GM10266 (cell line): ENCODE results near the gene CCDC80.

Experiments used
- DNase-seq: peaks from one replicate; pipeline ENCODE4 v3.0.0; 2012; ENCODE audit errors: extremely low spot score
- CTCF ChIP-seq: IDR thresholded peaks from 2 replicates; pipeline ENCODE4 v1.5.1; 2012; ENCODE audit warnings: mild to moderate bottlenecking, low read depth; ENCODE audit not compliant: control insufficient read depth, insufficient read depth; ENCODE audit errors: missing control alignments

The CCDC80 gene

GRCh38 chr3:112593258-112593657 is 47.7 kb downstream of the CCDC80 start:
- peak; percentile 1 for TF ChIP-seq CTCF
- no peak for DNase-seq

GRCh38 chr3:112587336-112587735 is 53.6 kb downstream of the CCDC80 start:
- no peak for TF ChIP-seq CTCF
- DNase-seq: no peak

GRCh38 chr3:112585782-112586181 is 55.2 kb downstream of the CCDC80 start:
- no peak for TF ChIP-seq CTCF
- DNase-seq: no peak

GRCh38 chr3:112583105-112583504 is 57.8 kb downstream of the CCDC80 start:
- TF ChIP-seq CTCF: no peak
- DNase-seq: no peak

- peak; percentile 64 for TF ChIP-seq CTCF
- peak; percentile 15 for DNase-seq
Measured at GRCh38 chr3:112582244-112582874, 58.6 kb downstream of the CCDC80 start.

- DNase-seq: no peak
Measured at GRCh38 chr3:112579697-112580096, 61.2 kb downstream of the CCDC80 start.

More at GRCh38 chr3:112579697-112580096, 61.2 kb downstream of the CCDC80 start:
- no peak for TF ChIP-seq CTCF
